Measurements from ENCODE around the gene TAPBP. TPM values are rescaled to one million over a fixed set of nuclear protein-coding genes. Genes with fewer than 3 reads are reported as not detected.
A peak's percentile ranks its signal among the peaks of the same experiment; 100 is the strongest.

The TAPBP gene
- total RNA-seq, 1 experiment from 2014 or later, result 80.1 TPM

GRCh38 chr6:33315793-33316602 lies 2.1 kb upstream of the TAPBP start:
- no peak for ATAC-seq
- Histone ChIP-seq H4K20me1 (ENCODE audit: insufficient read depth) (no peaks in the 10 kb centered on the region), H3K79me2 (ENCODE audit: insufficient read depth, low read length) (peaks cover 44% of the 10 kb centered on the region), H3K4me2 (ENCODE audit: low read length) (no peak overlapping the region), H3K27ac (ENCODE audit: low read depth, low read length) (peak overlapping the region; percentile 89; the same call in 1 of the 2 replicates), H3K9me3 (ENCODE audit: control insufficient read depth in 1 of 2, insufficient read depth in 1 of 2, low read depth in 1 of 2, low read length in 2 of 2) (no peaks in the 10 kb centered on the region), H2AFZ (ENCODE audit: low read depth, low read length, poor library complexity, severe bottlenecking) (no peak overlapping the region), H3K4me1 (ENCODE audit: control insufficient read depth in 1 of 2, insufficient read depth in 2 of 2, low read length in 2 of 2) (peaks cover 43 to 64% of the 10 kb centered on the region in 2 experiments), H3K9me2 (ENCODE audit: insufficient read depth) (no peaks in the 10 kb centered on the region), H3K27me3 (ENCODE audit: insufficient read depth, low read length) (no peaks in the 10 kb centered on the region), H3K9ac (ENCODE audit: low read length) (no peak overlapping the region), H3K36me3 (ENCODE audit: control insufficient read depth in 1 of 2, insufficient read depth in 2 of 2, low read length in 2 of 2) (peaks cover 22 to 28% of the 10 kb centered on the region in 2 experiments; a peak in 3 of 4 replicates), H3K4me3 (replicated peaks in 1 of 2; ENCODE audit: low read depth in 1 of 2, low read length in 2 of 2) (no peak overlapping the region)
- ChIA-PET POLR2A (interaction anchor here (2.3 kb wide), 1 partner anchor 39 kb away, joined by 8 read pairs; the partner anchor contains the start of gene B3GALT4), CTCF (no interaction called here), RAD21 (ENCODE audit: low non-redundant PET in 1 of 2, low total read pairs in 2 of 2, uncharacterized antibody in 2 of 2, unreplicated experiment in 2 of 2) (no interaction called here)
- TF ChIP-seq CEBPB (IDR thresholded peaks at IDR 0.05; ENCODE audit: low read depth) (no peak), TCF7L2 (IDR thresholded peaks at IDR 0.05; ENCODE audit: borderline replicate concordance, extremely low read depth, insufficient read depth, insufficient read length) (no peak), POLR2AphosphoS5 (IDR thresholded peaks at IDR 0.05; ENCODE audit: low read depth, low read length) (no peak), REST (IDR thresholded peaks at IDR 0.05; ENCODE audit: low read depth) (no peak), SIN3A (IDR thresholded peaks at IDR 0.05; ENCODE audit: low read depth) (no peak), SRF (IDR thresholded peaks at IDR 0.05; ENCODE audit: low read depth) (no peak)
- intact Hi-C loops (cut with micrococcal nuclease), result loop anchor here (2.0 kb wide), 1 partner anchor 17 kb away; the partner anchor contains the start of gene RGL2
- DNase-seq (ENCODE audit: low read depth, low spot score), result no peak
- no TSS peak for BruUV-seq (replicated peaks)

All from HCT116 (cell line).